ENCODE results near the gene SNRNP25. TPM values are rescaled to one million over a fixed set of nuclear protein-coding genes. Genes with fewer than 3 reads are reported as not detected.
"Not testable (repeated sequence)": the region's sequence is repeated elsewhere in the genome, so short reads cannot be mapped to it uniquely, and the experiment has no call there.

SNRNP25 gene
- total and polyA plus RNA-seq, 2 of the 8 experiments (the other 6 are each of a cell fraction or from before 2014, with no cell fraction given) = 53.0 to 58.4 TPM

DNA sequence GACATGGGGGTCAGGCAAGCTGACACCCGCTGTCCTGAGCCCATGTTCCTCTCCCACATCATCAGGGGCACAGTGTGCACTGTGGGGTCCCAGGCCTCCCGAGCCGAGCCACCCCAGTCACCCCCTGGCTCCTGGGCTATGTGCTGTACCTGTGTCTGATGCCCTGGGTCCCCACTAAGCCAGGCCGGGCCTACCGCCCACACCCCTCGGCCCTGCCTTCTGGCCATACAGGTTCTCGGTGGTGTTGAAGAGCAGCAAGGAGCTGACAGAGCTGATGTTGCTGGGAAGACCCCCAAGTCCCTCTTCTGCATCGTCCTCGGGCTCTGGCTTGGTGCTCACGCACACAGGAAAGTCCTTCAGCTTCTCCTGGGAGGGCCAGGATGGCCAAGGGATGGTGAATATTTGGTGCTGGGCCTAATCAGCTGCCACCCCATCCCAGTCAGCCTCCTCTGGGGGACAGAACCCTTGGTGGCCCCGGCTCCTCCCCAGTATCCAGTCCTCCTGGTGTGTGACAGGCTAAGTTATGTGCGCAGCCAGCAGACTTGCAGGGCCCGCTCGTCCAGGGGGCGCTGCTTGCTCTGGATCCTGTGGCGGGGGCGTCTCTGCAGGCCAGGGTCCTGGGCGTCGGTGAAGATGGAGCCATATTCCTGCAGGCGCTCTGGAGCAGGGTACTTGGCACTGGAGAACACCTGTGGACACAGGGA, 36.4 kb upstream of the SNRNP25 start:
- CTCF ChIA-PET (ENCODE audit: partially characterized antibody); H3K9me3 ChIP-seq (ENCODE audit: insufficient read depth in 2 of 2, low read depth in 1 of 2, low read length in 1 of 2); H4K5ac ChIP-seq (ENCODE audit: insufficient read length, low read depth, low read length); H3K56ac ChIP-seq (replicated peaks; ENCODE audit: insufficient read length, low read depth, low read length); POLR2A ChIA-PET (ENCODE audit: partially characterized antibody); H2AFZ ChIP-seq (ENCODE audit: low read length); H3K79me2 ChIP-seq (ENCODE audit: control insufficient read depth in 1 of 2, insufficient read depth in 2 of 2, low read length in 2 of 2); H4K8ac ChIP-seq (ENCODE audit: extremely low read depth, insufficient read depth, low read length); H2BK5ac ChIP-seq (ENCODE audit: low read depth, low read length); H2BK120ac ChIP-seq (replicated peaks; ENCODE audit: low read depth, low read length); H3K23ac ChIP-seq (ENCODE audit: insufficient read length); H3K4me2 ChIP-seq (ENCODE audit: insufficient read depth in 1 of 2, low read depth in 2 of 2, low read length in 2 of 2); H2BK20ac ChIP-seq (ENCODE audit: low read length); H2AK5ac ChIP-seq (ENCODE audit: low read depth, low read length); H3K4ac ChIP-seq (replicated peaks; ENCODE audit: insufficient read length, low read depth, low read length); H3K23me2 ChIP-seq (ENCODE audit: low read depth, low read length); H2BK15ac ChIP-seq (ENCODE audit: low read length); FAIRE-seq; H3K18ac ChIP-seq (ENCODE audit: extremely low read depth, low read length); H3K4me3 ChIP-seq (ENCODE audit: extremely low read depth in 1 of 4, insufficient read depth in 2 of 4, low read depth in 3 of 4, low read length in 4 of 4); H3K9ac ChIP-seq (replicated peaks in 1 of 4; ENCODE audit: extremely low read depth in 1 of 4, low read depth in 3 of 4, low read length in 3 of 4); H4K20me1 ChIP-seq (replicated peaks in 1 of 2; ENCODE audit: control insufficient read depth in 1 of 2, insufficient read depth in 2 of 2, low read length in 2 of 2); H3K14ac ChIP-seq (ENCODE audit: insufficient read length); H3K36me3 ChIP-seq (ENCODE audit: control insufficient read depth in 2 of 4, insufficient read depth in 4 of 4, low read length in 3 of 4); H3K79me1 ChIP-seq (ENCODE audit: low read depth, low read length); H3K27ac ChIP-seq (ENCODE audit: low read depth, low read length); H4K91ac ChIP-seq (replicated peaks; ENCODE audit: insufficient read length, low read length); H2BK12ac ChIP-seq (ENCODE audit: low read depth, low read length); H3K27me3 ChIP-seq (replicated peaks in 1 of 4; ENCODE audit: control insufficient read depth in 3 of 4, extremely low read depth in 1 of 4, insufficient read depth in 3 of 4, low read length in 3 of 4); DNase-seq (ENCODE audit: low read depth in 1 of 2, low spot score in 2 of 2); H3K4me1 ChIP-seq (replicated peaks in 1 of 4; ENCODE audit: control insufficient read depth in 3 of 4, insufficient read depth in 4 of 4, low read length in 3 of 4): not testable (repeated sequence)
- 89% methylated on average over 5 of the region's 20 CpGs; no CpG with 5 or more reads in 1 of the 2 experiments for WGBS, 2 experiments (ENCODE audit: extremely low coverage in 1 of 2, insufficient coverage in 1 of 2, insufficient read length in 1 of 2, insufficient replicate concordance in 2 of 2, low coverage in 1 of 2, low lambda C conversion rate in 2 of 2, missing lambda C conversion rate in 1 of 2)

DNA sequence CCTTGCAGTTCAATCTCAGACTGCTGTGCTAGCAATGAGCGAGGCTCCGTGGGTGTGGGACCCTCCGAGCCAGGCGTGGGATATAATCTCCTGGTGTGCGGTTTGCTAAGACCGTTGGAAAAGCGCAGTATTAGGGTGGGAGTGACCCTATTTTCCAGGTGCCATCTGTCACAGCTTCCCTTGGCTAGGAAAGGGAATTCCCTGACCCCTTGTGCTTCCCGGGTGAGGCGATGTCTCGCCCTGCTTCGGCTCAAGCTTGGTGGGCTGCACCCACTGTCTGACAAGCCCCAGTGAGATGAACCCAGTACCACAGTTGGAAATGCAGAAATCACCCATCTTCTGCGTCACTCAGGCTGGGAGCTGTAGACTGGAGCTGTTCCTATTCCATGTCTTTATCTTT, 32.7 kb upstream of the SNRNP25 start:
- H2BK5ac ChIP-seq (ENCODE audit: low read depth, low read length); H2BK15ac ChIP-seq (ENCODE audit: low read length); H3K4ac ChIP-seq (replicated peaks; ENCODE audit: insufficient read length, low read depth, low read length); H2AK5ac ChIP-seq (ENCODE audit: low read depth, low read length); H2BK20ac ChIP-seq (ENCODE audit: low read length); H2AFZ ChIP-seq (ENCODE audit: low read length); H2BK120ac ChIP-seq (replicated peaks; ENCODE audit: low read depth, low read length); H3K23ac ChIP-seq (ENCODE audit: insufficient read length); H3K79me2 ChIP-seq (ENCODE audit: control insufficient read depth in 1 of 2, insufficient read depth in 2 of 2, low read length in 2 of 2); H3K9ac ChIP-seq (replicated peaks in 1 of 4; ENCODE audit: extremely low read depth in 1 of 4, low read depth in 3 of 4, low read length in 3 of 4); POLR2A ChIA-PET (ENCODE audit: partially characterized antibody); H3K23me2 ChIP-seq (ENCODE audit: low read depth, low read length); H3K4me3 ChIP-seq (ENCODE audit: extremely low read depth in 1 of 4, insufficient read depth in 2 of 4, low read depth in 3 of 4, low read length in 4 of 4); H3K79me1 ChIP-seq (ENCODE audit: low read depth, low read length); H3K14ac ChIP-seq (ENCODE audit: insufficient read length); H3K36me3 ChIP-seq (ENCODE audit: control insufficient read depth in 2 of 4, insufficient read depth in 4 of 4, low read length in 3 of 4); H3K56ac ChIP-seq (replicated peaks; ENCODE audit: insufficient read length, low read depth, low read length); H4K5ac ChIP-seq (ENCODE audit: insufficient read length, low read depth, low read length); DNase-seq (ENCODE audit: low read depth in 1 of 2, low spot score in 2 of 2); H2BK12ac ChIP-seq (ENCODE audit: low read depth, low read length); FAIRE-seq; H3K27ac ChIP-seq (ENCODE audit: low read depth, low read length); CTCF ChIA-PET (ENCODE audit: partially characterized antibody); H3K9me3 ChIP-seq (ENCODE audit: insufficient read depth in 2 of 2, low read depth in 1 of 2, low read length in 1 of 2); H3K27me3 ChIP-seq (replicated peaks in 1 of 4; ENCODE audit: control insufficient read depth in 3 of 4, extremely low read depth in 1 of 4, insufficient read depth in 3 of 4, low read length in 3 of 4); H3K18ac ChIP-seq (ENCODE audit: extremely low read depth, low read length); H4K20me1 ChIP-seq (replicated peaks in 1 of 2; ENCODE audit: control insufficient read depth in 1 of 2, insufficient read depth in 2 of 2, low read length in 2 of 2); H3K4me1 ChIP-seq (replicated peaks in 1 of 4; ENCODE audit: control insufficient read depth in 3 of 4, insufficient read depth in 4 of 4, low read length in 3 of 4); H4K91ac ChIP-seq (replicated peaks; ENCODE audit: insufficient read length, low read length); H3K4me2 ChIP-seq (ENCODE audit: insufficient read depth in 1 of 2, low read depth in 2 of 2, low read length in 2 of 2); H4K8ac ChIP-seq (ENCODE audit: extremely low read depth, insufficient read depth, low read length): not testable (repeated sequence)
- WGBS, 2 experiments (ENCODE audit: extremely low coverage in 1 of 2, insufficient coverage in 1 of 2, insufficient read length in 1 of 2, insufficient replicate concordance in 2 of 2, low coverage in 1 of 2, low lambda C conversion rate in 2 of 2, missing lambda C conversion rate in 1 of 2) = 96% methylated on average over 11 of the region's 12 CpGs; no CpG with 5 or more reads in 1 of the 2 experiments
